ENCODE measurements around the gene CCDC142.

DNA sequence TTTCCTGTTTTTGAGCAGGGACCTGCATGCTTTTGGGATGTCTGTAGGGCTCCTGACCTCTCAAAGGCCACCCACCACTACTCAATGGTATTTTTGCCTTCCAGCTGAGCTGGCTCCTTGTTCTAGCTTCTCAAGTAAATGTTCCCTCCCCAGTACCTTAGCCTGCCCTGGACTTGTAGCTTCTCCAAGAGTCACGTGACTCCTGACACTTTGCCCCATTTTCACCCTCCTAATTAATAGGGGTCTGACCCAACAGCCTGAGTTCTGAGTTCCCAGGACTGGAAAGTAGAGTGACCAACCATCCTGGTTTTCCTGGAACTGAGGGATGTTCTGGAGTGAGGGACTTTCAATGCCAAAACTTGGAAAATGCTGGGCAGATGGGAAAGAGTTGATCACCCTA, 12.6 kb upstream of the CCDC142 start:
- TF ChIP-seq REST (IDR thresholded peaks at IDR 0.05; ENCODE audit: low read depth) = no peak
- no peak for TF ChIP-seq EGR1 (IDR thresholded peaks at IDR 0.05)
